GM21786 (cell line): ENCODE results near the gene KIRREL3.

ENCODE experiments used
- ATAC-seq: cut with Tn5 transposase; IDR thresholded peaks from one replicate; pipeline ENCODE4 v1.9.1; 2021; ENCODE audit not compliant: unreplicated experiment

KIRREL3 gene

DNA sequence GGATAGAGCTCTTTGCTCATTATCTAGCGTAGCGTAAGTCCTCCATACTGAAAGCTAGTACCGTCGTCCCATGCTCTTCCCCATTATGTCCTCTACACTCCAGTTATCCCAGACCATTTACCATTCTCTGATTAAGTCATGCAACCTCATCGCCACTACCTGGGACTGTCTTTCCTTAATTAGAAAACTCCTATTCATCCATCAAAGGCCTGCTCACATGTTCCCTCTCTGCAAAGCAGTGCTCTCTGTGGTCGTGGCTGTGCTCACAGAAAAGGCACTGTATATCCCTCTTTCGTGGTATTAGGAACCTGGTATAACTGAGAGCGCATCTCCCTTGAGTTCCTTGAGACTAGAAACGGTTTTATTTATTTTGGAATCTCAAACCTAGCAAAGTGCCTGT is 253.3 kb downstream of the KIRREL3 start:
- no peak for ATAC-seq

DNA sequence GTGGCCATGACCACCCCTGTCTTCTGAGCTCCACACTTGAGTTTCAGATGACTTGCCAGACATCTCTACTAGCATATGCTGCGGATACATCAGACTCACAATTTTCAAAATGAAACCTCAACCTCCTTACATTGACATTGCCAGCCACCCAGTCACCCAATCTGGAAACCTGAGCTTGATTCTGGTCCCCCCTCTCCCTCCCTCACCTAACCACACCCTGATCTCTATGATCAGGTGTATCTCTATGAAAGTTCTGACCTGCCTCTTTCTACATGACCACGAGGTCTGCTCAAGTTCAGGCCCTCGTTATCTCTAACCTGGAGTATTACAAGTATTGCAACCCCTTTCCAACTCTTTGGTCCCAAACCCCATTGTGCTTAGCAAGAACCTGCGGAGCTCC is 254.1 kb downstream of the KIRREL3 start:
- no peak for ATAC-seq

DNA sequence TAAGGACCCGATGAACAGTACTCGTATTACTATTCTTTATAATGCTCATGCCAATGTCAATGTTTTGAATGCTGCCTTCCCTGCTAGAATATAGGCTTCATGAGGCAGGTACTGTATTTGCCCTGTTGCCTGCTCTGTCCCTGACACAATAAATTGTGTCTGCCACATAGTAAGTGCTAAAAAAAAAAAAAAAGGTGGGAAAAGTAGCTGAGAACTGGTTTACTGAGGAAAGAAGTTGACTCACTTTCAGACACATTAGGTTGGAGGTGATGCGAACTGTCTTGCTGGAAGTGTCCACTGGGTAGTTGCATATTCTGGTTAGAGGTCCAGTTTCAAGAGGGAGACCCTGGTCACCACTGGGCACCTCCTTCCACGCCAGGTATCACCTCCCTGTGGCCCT is 255.9 kb downstream of the KIRREL3 start:
- ATAC-seq, result no peak

DNA sequence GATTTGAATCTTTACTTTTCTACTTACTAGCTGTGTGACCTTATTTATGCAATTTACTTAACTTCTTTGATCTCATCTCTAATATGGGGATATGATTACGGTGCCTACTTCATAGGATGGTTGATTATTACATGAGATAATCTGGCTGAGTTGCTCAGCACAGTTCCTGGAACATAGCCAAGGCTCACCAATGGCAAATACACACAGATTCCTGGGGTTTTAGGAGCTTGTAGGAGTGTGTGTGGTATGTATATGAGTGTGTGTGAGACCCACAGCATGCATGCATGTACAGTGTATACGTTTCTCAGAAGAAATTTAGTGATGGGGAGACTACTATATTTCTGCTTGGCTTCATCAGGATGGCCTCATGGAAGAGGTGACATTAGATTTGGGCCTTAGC is 256.9 kb downstream of the KIRREL3 start:
- no peak for ATAC-seq

DNA sequence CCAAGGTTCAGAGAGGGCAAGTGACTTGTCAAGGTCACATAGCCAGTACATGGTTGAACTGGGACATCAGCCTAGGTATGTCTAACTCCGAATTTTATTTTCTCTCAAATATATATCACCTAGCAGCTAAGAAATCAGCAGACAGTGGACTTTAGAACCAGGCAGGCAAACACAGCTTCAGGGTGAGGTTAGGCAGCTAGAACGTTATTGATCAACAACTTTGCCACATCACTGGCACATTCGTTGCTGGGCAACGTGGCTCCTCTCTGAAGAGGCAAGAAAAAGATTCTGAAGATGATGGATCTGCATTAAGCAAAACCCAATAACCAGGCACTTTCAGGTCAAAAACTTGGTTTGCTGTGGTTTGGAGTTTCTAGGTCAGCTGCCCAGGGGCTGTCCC is 258.0 kb downstream of the KIRREL3 start:
- no peak for ATAC-seq

DNA sequence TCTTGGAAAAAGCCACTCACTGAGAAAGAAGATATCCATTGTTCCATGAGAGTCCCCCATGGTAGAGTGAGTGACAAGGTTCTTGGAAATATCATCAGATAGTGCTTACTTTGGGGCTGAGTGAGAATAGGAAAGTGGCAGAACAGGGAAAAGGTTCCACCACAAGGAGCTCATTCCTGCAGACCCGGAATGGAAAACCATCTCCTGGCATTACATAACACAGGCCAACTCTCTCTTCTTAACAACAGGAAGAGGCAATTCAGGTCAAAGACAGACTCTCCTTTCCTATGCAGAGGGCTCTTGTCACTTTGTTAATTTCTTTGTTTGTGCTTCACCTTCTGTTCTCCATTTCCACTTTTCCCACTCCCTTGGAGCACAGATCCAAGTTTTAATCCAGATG is 259.7 kb downstream of the KIRREL3 start:
- no peak for ATAC-seq

DNA sequence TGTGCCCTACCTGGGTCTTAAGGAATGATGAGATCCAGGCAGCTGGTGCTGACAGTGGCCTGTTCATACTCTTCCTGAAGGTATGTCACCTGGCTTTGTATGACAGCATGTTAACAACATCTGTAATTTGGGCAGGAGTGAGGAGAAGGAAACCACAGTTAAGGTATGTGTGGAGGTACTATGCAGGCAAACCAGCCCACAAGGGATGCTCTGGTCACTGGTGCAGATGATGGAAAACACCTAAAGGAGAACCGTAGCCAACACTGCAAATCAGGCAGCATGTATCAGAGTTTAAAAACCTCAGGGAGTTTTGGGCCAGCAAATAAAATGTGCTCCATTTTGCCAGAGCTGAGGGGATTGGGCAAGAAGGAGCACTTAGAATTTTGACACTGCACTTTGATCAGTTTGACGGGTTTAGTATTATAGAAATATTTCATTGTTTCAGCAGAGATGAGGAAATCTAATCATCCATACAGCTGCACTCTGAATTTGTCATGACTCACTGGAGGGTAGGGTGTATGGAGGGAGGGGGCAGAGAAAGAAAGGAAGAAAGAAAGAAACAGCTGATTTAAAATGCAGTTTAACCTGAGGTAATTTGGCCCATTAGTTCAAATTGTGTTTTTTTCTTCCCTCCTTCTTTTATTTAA is 260.9 kb downstream of the KIRREL3 start:
- ATAC-seq, result no peak

DNA sequence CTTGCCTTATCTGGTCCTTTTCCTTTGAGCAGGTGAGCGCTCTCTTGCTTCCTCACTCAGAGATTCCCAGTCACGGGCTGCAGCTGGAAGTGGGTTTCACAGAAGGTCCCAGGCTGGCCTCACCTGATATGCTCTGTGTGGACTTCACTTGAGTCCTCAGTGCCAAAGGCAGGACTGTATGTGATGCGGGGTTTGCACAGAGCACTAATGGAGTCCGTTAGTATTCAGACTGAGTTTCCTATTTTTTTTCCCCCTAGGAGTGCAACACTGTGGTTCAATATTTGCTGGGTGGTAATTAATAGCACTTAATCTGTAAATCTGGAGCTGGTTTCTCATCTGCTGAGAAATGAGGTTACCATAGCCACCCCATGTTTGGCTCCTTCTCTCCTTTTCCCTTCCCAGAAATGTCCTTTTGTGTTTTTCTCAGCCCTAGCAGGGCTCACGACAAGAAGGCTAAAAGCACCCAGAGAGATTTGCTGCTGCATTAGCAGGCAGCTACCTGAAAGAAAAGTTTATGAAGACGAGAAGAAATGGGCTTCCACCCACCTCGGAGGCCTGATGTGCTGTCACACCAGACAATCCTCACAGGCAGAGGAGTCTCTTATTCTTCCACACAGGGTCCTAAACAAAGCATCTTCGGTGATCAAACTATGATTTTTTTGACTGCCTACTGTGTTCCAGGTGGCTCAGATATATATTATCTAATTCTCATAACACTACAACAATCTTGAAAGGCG is 262.1 kb downstream of the KIRREL3 start:
- no peak for ATAC-seq

DNA sequence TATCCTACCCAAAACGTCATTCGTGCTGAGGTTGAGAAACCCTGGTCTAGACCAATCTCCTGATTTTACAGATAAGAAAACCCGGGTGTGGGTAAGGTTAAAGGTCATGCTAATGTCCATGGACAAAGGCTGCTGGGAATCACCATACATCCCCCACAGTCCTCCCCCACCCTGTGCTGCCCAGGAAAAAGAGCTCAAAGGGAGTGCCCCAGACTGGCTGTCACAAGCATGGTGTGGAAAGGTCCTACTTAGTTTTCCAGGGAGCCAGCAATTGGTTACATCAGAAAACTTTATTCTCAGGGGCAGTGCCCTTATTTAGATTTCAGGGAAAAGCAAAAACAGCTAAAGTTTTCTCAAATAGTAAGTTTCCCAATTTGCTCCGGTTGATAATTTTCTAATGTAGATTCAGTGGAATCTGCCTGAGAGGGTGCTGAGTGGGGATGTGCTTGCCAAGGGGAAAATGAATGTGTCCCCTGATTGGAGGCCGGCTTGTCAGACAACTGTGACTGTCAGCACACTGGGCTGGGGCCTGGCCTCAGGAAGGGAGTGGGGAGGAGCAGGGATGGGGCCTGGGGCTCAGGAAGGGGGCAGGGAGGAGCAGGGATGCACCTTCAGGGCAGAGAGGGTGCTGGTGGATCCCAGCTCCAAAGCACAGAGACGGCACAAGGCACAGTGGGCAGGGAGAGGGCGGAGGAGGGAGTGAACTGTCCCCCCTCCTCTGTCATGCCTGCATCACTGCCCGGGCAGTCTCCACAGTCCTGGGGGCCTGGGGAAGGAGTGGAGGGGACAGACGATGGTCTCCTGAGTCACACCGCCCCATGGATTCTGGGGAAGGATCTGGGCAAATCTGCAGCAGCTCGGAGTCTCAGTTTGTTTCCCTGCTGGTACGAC is 263.6 kb downstream of the KIRREL3 start:
- no peak for ATAC-seq

DNA sequence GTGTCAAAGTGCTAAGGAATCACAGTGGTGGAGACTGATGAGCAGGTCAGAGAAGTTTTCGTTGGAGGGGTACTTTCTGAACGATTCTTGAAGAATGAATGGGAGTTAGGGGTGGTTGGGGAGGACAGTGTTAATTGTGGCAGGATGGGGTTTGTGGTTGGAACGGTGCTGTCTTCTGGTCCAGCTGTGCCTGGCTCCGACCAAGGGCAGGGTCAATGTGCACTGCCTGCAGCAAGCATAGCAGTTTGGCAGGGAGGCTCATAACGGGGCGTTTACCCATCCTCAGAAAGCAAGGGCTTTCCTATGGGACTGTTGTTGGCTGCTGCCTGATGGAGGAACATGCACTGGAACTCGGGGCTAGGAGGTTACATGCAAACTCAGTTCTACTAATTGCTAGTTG is 265.8 kb downstream of the KIRREL3 start:
- no peak for ATAC-seq

DNA sequence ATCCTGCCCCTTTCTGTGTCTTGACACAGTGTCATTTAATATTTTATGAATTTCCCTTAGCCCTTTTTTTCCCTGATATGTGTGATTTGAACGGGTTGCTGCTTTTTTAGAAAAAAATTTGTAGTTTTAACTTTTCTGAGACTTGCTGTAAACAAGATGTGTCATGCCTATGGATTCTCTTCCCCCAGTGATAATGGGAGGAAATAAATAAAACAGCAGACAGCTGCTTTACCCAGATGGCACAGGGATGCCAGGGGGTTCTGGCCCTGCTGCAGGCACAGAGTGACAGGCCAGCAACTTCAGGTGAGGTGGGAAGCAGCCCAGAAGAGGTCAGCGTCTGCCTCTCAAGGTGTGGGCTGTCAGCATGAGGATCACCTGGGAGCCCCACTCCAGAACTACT is 266.9 kb downstream of the KIRREL3 start:
- no peak for ATAC-seq

DNA sequence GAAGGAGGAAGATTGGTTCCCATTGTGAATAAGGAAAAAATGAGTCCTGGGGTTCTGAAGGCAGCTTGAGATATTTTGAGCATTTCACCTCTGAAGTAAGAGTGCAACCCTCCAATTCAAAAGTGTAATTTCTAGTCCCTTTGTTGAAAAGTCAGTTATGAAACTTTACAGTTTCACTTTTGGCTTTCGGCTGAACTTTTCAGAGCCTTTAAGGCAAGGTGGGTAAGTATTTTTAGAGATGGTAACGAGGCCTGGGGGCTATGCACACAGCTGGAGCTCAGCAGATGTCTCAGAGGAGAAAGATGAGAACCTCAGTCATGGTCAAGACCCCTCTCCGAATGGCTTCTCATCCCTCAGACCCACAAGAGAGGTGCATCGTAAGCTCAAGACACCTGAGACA is 267.6 kb downstream of the KIRREL3 start:
- ATAC-seq, result no peak

DNA sequence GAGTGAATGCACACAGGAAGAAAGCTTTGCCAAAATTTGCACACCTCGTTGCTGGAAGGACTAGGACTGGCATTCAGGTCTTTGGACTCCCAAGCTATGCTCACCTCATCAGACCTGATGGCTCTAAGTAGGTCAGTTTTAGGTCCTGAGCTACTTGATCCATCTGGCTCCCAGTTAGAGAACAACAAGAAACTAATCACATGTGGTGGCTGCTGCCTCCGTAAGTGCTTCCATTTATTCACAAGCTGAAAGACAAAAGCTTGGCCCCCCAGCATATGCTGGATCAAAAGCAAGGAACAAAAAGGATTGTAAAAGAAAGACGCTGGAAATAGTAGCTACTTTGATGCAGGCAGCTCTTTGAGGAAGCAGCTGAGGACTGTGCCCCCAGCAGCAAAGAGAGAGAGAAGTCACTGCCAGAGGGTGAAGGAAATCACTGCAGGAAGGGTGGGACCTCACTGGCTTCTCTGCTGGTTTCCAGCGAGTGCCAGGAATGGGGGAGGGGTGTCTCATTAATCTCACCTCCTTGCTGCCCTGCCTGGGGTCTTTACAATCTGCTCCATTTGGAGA is 268.9 kb downstream of the KIRREL3 start:
- no peak for ATAC-seq

DNA sequence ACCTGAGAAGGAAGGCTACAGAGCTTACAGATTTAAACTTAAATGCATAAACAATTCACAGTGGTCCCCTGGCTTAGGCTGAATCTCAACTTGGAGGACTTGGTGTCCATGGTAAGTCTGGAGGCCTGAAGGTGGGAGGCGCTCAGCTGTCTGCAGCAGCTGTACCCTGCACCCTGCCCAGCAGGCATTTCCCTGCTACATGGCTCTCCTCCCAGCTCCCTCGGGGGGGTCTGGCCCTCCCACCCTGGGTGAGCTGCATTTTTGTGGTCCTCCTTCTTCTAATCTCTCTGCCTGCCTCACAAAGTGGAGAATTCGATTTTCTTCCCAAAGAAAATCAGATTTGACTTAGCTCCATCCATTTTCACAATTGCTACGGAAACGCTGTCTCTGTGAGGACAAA is 273.2 kb downstream of the KIRREL3 start:
- no peak for ATAC-seq

DNA sequence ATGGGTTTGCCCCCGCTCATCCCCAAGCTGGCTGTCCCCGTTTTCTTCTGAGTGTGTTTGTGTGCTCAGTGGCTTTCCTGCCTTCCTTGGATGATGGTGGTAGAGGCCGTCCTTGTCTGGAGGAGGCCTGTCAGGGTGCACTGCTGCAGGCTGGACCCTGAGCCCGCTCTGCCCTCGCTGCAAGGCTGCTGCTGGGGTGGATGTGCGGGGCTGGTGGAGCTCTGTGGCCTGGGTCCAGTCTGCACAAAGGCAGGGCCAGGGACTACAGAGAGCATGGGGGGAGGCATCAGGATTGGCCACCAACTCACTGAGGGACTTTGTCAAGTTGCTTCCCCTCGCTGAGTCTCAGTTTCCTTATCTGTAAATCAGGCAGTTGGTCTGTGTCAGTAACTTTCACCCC is 275.0 kb downstream of the KIRREL3 start:
- no peak for ATAC-seq

DNA sequence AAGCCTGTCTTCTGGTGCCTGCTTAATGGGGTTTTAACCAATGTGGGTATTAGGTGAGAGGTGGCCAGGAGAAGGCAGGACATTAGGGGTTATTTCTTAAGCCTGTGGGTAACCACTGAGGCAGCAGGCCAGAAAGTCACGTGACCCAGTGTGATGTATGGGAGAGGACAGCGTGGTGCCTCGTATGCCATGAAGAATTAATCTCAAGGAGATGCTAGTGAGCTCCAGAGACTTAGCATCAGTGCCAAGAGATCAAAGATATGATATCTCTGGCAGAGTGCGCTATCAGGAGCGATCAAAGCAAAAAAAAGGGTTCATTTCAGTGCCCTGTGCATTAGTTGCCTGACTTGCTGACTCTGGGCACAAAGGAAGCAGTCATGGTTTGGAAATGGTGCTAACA is 275.5 kb downstream of the KIRREL3 start:
- no peak for ATAC-seq

DNA sequence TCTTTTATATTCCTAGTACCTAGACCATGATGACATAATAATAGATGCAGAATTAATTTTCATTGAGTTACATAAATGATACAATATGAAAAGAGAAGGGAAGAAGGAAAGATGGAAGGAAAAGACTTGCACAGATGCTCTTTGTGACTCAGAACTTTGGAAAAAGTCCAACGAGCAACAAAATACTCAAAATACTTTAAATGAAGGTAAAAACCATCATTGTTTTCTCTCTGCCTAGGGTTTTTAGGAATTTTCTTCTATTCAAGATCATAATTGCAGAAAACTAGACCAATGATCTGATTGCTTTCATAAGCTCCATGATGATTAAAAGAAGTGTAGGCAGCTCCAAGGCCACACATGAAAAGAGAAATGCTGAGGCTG is 276.9 kb downstream of the KIRREL3 start:
- ATAC-seq, result no peak

DNA sequence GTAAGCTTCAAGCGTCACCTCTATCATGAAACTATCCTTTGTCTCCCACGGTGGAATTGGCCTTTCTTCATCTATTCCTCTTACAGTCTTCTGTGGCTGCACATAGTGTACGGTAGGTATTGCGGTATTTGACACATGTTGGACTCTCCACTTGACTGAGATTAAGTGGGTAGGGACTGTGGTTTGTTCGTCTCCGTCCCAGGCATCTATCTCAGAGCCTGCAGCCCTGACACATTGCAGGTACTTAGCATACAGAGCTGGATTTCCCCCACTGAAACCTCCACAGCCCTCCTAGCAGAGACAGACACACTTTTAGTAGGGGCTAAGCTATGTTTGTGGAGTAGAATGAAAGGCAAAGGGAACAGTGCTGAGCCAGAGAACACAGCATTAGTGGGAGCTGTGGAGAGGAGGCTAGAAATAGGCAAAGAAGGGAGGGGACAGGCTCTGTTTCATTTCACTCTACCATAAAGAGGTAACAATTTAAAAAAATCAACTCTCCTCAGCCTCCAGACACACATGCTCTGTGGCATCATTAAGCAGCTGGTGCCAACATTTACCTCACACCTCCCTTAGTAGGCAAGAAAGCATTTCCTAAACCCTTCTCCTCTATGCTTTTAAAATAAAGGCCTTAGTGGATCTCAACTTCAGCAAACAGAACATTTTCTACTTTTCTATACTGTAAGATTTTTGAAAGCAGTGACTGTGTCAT is 277.5 kb downstream of the KIRREL3 start:
- ATAC-seq, result no peak

DNA sequence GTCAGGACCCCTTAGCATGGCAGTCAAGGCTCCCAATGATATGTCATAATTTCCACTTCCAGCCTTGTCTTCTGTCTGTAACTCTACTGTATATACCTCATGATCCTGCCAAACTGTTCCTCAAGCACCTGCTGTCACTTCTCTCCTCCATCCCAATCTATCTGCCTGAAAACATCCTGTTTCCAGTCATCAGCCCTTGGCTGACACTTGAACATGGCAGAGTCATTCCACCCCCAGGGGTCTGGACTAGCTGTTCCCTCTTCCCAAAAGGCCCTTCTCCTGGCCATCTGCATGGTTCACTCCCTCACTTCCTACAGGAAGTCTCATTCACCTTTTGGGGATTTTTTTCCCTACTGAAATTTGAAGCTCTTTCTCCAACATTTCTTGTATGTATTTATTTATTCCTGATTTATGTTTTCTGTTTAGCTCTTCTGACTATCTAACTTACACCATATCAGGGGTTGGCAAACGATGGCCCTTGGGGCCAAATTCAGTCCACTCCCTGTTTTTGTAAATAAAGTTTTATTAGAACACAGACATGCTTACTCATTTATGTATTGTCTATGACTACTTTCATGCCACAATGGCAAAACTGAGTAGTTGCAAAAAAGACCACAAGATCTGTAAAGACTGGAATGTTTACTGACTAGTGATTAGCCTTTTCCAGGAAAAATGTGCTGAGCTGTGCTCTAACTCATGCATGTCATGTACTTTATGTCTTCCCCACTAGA is 278.4 kb downstream of the KIRREL3 start:
- ATAC-seq, result no peak

DNA sequence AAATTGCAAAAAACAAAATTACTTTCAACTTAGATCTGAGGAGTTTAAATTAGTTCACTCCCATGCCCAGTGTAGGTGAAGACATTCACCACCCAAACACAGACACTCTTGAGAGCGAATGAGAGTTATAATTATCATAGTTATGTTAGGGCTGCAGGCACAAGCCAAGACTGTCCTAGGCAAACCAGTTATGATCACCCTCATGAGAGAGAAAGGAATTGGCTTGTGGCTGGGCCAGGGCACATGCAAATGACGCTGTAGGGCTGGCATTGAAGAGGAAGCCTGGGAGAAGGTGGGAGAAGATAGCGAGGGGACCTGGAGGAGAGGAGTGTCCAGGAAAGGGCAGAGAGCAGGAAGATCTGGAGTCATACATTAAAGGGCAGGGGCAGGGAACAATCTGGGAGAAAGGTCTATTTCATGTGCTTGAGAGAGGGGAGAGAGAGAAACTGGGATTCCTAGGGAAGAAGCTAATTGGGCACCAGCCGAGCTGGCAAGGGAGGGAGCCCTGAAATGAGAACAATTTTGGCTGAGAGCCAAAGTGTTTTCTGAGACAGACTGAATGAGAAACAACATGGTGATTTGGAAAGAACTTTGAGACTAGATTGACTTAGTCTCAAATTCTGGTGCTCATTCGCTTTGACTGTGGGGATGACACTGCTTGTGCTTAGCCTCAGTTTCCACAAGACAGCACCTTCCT is 279.9 kb downstream of the KIRREL3 start:
- no peak for ATAC-seq
